HG02763 (cell line): ENCODE data around the gene DDIAS.
"Not testable (repeated sequence)": the region's sequence is repeated elsewhere in the genome, so short reads cannot be mapped to it uniquely, and the experiment has no call there.

ENCODE experiments used
- ATAC-seq: cut with Tn5 transposase; IDR thresholded peaks from one replicate; pipeline ENCODE4 v1.9.1; 2021; ENCODE audit warnings: mild to moderate bottlenecking, moderate library complexity; ENCODE audit not compliant: unreplicated experiment

DDIAS gene, protein sequence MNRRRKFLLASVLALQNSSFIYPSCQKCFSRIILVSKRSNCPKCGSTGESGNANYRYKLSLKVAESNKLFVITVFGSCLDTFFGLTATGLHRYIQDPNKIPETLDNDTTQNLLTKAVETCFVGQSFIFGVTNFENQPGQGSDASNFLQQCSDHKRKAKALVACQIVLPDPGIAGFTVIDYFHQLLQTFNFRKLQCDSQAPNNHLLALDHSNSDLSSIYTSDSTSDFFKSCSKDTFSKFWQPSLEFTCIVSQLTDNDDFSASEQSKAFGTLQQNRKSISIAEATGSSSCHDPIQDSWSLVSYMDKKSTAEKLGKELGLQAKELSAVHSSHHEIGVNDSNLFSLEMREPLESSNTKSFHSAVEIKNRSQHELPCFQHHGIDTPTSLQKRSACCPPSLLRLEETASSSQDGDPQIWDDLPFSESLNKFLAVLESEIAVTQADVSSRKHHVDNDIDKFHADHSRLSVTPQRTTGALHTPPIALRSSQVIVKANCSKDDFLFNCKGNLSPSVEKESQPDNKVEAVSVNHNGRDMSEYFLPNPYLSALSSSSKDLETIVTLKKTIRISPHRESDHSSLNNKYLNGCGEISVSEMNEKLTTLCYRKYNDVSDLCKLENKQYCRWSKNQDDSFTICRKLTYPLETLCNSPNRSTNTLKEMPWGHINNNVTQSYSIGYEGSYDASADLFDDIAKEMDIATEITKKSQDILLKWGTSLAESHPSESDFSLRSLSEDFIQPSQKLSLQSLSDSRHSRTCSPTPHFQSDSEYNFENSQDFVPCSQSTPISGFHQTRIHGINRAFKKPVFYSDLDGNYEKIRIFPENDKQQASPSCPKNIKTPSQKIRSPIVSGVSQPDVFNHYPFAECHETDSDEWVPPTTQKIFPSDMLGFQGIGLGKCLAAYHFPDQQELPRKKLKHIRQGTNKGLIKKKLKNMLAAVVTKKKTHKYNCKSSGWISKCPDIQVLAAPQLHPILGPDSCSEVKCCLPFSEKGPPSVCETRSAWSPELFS

DNA sequence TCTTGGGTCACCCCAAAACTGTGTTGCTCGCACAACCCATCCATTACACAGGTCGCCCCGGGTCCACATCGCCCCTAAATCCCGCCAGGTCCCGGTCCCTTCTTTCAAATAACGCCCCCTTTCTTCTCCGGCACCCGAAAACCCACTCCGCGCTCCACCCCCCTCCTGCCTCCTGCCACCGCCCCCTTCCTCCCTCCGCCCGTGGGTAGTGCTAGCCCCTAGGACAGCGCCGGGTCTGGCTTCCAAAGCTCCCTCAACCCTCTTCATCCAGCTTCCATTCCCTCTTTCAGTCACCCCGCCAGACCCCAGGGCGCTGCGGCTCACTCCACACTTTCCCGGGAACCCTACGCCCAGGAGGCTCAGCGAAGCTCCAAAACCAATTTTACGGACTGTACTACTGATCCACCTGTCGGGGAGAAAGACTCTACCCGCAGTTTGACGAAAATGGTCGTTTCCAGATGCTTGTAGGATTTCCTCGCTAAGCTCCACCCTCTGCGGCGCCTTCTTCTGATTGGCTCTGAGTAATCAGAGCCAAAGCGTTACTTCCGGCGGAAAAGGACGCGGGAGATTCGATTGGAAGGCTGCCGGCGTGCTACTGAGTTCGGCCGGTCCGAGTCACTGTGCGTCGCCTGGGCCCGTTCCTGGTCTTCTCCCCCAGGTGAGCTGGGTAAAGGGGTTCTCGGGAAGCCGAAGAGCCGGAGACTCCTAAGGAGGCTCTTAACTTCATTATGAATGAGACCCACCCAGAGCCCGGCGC is at the start of gene DDIAS:
TSS of gene DDIAS (plus strand) at position 572 of the 757 bp plus-strand sequence. CDS start 13,003 bp downstream, outside the sequence.
- ATAC-seq = peak; percentile 74

DNA sequence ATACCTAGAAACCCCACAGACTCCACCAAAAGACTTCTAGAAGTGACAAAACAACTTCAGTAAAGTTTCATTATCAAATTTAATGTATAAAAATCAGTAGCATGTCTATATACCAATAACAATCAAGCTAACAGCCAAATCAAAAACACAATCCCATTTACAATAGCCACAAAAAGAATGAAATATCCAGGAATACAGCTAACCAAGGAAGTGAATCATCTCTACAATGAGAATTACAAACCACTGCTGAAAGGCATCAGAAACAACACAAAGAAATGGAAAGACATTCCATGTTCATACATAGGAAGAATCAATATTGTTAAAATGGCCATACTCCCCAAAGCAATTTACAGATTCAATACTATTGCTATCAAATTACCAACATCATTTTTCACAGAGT is 47.3 kb upstream of the DDIAS start:
- ATAC-seq = no peak

DNA sequence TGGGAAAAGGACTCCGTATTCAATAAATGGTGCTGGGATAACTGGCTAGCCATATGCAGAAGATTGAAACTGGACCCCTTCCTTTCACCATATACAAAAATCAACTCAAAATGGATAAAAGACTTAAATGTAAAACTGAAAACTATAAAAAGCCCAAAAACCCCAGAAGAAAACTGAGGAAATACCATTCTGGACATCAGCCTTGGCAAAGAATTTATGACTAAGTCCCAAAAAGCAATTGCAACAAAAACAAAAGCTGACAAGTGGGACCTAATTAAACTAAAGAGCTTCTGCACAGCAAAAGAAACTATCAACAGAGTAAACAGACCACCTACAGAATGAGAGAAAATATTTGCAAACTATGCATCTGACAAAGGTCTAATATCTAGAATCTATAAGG is 46.6 kb upstream of the DDIAS start:
- not testable (repeated sequence) for ATAC-seq

DNA sequence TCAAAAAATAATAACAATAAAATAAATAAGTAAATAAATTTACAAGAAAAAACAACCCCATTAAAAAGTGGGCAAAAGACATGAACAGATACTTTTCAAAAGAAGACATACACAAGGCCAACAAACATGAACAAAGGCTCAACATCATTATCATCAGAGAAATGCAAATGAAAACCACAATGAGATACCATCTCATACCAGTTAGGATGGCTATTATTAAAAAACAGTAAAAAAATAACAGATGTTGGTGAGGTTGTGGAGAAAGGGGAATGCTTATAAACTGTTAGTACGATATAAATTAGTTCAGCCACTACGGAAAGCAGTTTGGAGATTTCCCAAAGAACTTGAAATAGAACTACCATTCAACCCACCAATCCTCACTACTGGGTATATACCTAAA is 45.9 kb upstream of the DDIAS start:
- no peak for ATAC-seq

DNA sequence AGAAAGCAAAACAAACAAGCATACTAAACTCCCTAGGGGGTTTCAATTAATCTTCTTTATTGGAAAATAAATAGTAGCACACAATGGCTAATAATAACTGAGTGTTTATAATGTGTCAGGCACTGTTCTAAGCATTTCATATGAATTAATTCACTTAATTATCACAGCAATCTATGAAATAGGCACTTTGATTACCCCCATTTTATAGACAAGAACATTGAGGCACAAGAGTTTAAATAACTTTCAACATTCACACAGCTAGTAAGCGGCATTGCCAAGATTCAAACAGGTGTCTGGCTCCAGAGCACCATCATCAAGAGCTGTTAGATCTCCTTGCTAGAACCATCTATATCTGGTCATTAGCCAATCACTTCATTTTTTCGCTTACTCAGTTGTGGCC is 44.4 kb upstream of the DDIAS start:
- no peak for ATAC-seq

DNA sequence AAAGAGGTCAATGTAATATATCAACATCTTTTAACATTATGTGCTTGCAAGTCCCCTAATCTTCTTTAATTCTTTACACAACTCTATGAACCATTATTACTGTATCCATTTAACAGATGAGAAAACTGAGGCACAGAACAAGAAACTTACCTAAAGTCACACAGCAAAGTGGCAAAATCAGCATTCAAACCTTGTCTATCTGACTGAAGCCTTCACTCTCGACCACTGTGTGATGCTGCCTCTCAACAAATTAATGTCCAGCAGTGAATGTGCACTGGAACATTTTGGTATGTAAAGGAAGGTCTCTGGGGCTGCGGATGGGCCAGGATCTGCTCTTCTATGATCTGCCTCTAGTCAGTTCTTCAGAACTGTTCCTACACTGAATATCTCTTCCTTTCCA is 43.4 kb upstream of the DDIAS start:
- ATAC-seq = no peak

DNA sequence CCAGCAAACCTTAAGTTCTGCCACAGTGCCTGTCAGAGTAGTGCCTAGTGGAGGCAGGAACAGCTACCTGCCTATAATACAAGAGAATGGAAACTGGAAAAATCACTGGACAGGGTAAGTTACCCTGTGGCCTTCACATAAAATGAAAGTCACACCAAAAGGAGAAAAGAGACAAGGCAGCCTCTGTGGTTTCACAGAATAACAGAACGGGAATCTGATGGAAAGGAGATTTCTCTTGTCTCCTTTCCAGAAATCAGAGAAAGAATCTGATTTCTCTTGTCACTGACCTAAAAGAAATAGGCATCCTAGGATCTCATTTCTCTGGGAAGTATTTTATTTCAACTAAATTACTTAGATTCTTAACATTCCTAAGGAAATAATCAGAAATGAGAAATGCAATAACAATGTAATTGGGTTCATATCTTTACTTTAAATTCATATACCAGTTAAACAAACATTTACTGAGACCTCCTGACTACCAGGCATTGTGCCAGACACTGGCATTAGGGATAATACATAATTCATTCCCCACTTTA is 42.9 kb upstream of the DDIAS start:
- ATAC-seq = no peak

DNA sequence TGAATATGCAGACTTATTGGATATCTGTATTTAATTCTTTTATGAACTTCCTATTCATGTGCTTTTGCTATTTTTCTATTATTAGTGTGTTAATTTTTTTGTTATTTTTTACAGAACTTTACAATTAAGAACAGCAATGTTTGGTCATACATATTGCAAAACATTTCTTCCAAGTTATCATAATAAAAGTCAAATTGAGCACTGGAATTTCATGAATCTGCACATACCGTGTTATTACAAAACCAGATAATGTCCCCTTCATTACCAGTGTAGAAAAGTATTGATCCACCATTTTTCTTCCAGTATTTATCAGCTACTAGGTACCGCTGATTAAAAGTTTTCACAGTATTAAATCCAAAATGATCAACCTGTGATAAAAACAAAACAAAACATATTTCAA is 41.8 kb upstream of the DDIAS start:
- no peak for ATAC-seq

DNA sequence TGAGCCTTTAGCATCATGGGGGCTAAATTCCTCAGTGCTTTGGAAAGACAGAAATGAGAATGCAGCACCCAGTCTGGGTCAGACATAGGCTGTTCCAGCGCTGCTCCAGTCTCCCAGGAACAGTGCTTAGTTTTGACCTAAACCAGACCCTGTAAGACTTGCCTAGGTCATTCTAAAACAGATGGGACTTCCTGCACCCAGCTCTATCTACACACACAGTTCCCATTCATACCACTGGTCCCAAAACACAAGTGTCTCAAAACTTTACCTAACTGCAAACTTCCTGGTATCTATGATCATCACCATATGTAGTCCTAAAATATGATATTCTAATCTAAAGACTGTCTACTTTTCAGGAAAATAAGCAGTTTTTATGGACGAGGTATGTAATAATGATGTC is 39.2 kb upstream of the DDIAS start:
- ATAC-seq = no peak

DNA sequence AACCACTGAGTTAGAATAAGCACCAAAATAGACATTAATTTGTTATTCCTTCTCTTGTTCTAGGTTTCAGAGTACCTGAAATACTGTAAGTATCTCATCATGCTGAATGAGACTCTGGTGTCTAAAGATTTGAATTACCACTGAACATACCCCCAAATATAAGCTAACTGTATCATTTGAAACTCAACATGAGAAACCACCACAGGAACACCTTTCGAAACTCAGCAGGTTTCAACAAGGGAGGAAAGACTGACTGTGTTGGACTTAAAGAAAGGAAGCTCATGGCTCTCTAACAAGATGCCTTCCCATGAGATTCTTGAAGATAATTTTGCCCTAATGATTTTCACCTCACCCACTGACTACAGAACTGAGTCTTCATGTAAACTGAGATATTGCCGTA is 38.3 kb upstream of the DDIAS start:
- ATAC-seq = peak; percentile 46

DNA sequence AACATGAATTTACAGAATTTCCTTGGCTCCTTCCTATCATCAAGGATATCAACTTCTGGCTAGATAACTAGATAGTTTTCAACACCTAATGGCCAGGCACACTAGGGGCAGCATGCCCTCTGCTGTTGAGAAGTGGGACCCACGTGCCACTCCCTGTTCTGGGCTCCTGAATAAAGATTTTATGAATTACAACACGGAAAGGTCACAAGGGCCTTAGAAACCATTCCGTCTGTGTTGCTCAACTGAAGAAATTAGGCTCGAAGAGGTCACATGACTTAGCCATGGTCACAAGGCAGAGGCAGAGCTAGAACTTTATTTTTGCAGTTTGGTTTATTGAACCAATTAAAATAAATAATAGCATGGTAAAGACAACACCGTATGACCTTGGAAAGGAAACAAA is 37.3 kb upstream of the DDIAS start:
- ATAC-seq = no peak

DNA sequence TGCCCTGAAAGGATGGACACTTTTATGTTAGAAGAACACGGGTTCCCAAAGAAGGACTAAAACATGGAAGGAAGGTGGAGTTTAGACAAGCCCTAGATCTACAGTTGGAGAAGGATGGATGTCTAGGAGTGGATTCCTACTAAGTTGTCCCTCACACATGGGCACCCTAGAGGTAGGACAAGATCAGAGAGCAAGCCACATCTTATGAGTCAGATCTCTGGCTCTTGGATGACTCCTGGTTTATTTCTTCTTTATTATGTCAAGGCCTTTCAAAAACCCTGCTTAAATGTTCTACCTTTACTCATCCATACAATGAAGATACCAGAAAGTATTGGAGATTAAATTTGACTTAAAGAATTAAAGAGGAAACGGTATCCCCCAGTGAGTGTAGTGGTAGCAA is 35.7 kb upstream of the DDIAS start:
- ATAC-seq = no peak

DNA sequence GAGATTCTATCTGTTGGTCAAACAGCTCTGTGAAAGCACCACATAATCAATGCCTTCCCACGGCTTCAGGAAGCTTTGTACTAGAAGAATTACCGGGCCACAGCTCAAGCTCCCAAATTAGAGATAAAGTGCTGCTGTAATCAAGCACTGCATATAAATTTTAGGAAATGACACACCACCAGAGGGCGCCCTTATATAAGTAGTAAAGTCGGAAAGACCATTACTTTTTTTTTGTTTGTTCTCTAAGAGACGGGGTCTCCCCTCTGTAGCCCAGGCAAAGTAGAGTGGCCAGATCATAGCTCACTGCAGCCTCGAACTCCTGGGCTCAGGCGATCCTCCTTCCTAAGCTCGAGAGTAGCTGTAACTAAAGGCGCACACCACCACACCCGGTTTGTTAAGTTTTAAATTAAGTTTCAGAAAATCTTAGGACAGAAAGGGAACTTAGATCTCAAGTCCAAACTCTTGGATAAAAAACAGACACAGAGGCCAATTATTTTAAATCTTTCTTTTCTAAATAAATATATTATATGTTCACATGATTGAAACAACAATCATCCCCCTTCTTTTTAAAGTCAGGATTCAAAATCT is 33.9 kb upstream of the DDIAS start:
- no peak for ATAC-seq

DNA sequence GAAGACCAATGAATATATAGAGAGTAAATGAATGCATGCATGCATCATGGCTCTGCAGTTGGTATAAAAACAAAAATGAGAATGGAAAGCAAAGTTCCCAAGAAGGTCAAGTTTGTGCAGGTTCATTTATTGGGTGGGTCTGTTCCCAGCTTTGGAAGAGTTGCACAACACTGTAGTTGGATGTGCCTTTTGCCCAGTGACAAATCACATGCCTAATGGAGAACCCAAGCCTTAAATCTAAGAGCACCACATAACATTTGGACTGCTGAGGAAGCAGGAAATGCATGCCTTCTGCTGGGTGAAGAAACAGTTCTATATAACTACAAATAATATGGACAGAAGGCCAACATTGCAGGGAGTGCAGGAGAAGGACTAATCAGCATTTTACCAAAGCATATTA is 31.9 kb upstream of the DDIAS start:
- ATAC-seq = no peak

DNA sequence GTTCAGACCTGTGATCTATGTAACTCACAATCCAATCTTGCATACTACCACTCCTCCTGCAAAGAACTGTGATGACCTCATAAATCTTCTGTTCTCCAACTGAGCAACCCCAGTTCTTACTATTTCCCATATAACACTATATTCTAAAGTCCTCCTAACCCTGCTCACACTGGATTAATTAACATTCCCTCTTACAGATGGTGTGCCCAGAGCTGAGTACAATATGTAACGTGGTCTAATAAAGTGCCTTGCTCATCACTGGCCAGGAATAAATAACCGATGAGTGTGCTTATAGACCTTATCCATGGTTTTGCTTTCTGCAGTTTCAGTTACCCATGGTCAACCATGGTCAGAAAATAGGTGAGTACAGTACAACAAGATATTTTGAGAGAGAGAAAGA is 29.9 kb upstream of the DDIAS start:
- no peak for ATAC-seq

DNA sequence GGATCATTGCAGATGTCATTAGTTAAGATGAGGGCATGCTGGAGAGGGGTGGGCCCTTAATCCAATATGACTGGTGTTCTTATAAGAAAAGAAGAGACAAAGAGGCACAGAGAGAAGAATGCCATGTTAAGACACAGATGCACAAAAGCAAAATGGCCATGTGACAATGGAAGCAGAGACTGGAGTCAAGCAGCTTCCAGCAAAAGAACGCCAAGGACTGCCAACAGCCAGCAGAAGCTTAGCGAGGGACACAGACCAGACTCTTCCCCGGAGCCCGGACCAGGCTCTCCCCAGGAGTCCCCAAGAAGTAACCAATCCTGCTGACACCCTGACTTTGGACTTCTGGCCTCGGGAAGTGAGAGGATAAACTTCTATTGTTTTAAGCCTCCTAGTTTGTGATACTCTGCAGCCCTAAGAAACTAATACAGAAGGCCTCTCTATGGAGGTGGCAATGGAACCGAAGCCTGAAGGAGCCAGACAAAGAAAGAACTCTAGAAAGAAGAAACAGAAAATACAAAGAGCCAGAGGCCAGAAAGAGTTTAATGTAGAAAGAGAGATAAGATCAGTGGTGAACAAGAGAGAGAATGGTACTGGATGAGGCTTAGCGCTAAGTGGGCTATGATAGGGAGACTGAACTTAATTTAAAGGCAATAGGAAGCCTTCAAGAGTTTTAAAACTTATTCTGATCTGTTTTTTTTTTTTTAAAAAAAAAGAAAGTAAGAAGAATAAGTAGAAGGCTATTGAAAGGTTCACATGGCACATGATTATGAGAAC is 29.0 kb upstream of the DDIAS start:
- no peak for ATAC-seq

DNA sequence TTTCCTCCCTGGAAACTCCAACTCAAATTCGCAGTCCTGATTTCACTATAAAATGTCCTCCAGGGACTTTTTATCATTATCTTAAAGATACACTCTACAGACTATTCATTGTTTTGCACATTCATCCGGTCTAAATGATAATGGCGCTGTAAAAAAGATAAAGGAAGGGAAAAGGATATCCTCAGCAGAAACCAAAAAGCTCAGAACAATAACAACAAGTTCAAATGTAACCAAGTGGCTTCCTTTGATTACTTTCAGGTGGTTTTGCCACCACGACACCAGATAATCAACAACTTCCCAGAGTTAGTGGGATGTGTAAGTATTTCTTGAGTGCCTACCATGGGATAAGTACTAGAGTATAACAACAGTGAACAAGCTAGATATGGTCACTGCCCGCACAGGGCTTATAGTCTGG is 27.6 kb upstream of the DDIAS start:
- ATAC-seq = no peak

DNA sequence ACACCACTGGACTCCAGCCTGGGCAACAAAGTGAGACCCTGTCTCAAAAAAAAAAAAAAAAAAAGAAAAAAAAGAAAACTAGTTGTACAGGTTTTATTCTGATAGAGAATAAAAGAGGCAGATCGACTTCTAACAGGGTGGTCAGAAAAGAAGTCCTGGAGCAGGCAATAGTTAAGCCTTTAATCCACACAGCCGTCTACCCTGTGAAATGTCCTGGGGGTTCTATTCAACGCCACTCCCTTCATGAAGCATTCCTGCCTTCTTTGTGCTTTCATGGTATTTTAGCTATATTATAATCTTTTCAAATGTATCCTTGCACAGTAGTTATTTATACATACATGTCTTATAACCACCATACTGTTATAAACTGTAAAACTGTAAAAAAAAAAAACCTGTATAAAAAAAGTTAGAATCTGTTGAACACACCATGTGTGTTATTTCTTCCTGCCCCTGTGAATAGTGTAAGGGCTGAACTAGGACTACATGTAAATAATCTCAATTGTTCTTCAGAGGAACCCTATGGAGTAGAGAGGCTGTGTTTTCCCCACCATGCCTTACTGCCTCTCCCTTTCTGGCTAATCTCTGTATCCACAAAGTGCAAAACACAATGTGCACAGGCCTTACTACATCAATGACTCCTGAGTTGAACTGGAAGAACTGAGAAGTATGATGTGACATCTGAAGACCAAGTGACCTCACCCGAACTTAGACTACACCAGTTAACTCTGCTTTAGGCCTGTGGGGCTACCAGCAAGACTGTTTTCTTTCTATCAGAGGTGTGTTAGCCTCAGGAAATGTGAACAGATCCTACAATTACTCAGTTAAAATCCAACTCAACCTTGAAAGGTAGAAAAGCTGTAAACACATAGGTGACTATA is 26.7 kb upstream of the DDIAS start:
- ATAC-seq = no peak

DNA sequence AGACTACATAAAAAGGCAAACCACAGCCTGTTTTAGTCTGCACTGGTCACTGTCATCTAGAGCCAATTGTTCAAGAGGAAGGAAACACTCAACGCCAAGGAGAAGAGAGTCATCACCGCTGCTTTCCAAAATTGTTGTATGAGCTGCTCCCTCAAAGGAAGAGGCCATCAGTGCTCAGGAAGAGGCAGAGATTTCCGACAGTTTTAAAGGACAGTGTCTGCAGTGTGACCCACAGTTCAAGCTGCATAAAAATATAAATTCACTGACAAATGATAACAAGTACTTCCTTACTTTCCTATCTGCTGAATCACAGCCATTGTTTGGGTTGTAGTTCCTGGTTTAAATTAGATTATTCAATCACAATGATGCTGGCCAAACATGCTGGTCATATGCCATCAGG is 17.7 kb upstream of the DDIAS start:
- no peak for ATAC-seq
